HEK293 (cell line): ENCODE data around the gene ATP6V0B.

Experiments
- BCL11A ChIP-seq: fragments of 450-650 bp; formaldehyde crosslinking; IDR thresholded peaks from 2 replicates; pipeline ENCODE4 v1.5.1; 2016; ENCODE audit warnings: low read depth, missing biosample characterization, missing genetic modification characterization
- GFI1B ChIP-seq: fragments of 450-650 bp; formaldehyde crosslinking; IDR thresholded peaks from 2 replicates; pipeline ENCODE4 v1.5.1; 2016; ENCODE audit warnings: missing biosample characterization, missing genetic modification characterization
- MEIS1 ChIP-seq: sonication (generic); formaldehyde crosslinking; IDR thresholded peaks from 2 replicates; pipeline ENCODE4 v1.8.1; 2022; ENCODE audit warnings: missing genetic modification reagents, mild to moderate bottlenecking, borderline replicate concordance
- SETDB1 ChIP-seq: IDR thresholded peaks from one replicate; pipeline ENCODE4 v1.6.1; 2017; ENCODE audit warnings: mild to moderate bottlenecking, low read length, moderate library complexity, mixed read lengths; ENCODE audit not compliant: insufficient read length
- ZBTB17 ChIP-seq: fragments of 450-650 bp; formaldehyde crosslinking; IDR thresholded peaks from 2 replicates; pipeline ENCODE4 v1.5.1; 2016; ENCODE audit warnings: missing biosample characterization, missing genetic modification characterization
- ZFP41 ChIP-seq: fragments of 450-650 bp; formaldehyde crosslinking; IDR thresholded peaks from 2 replicates; pipeline ENCODE4 v1.5.1; 2016; ENCODE audit warnings: missing biosample characterization, missing genetic modification characterization, borderline replicate concordance
- ZFP69B ChIP-seq: fragments of 450-650 bp; formaldehyde crosslinking; IDR thresholded peaks from 2 replicates; pipeline ENCODE4 v1.5.1; 2016; ENCODE audit warnings: missing biosample characterization, missing genetic modification characterization
- ZNF174 ChIP-seq: fragments of 450-650 bp; formaldehyde crosslinking; IDR thresholded peaks from 2 replicates; pipeline ENCODE4 v1.5.0; 2017; ENCODE audit warnings: missing biosample characterization, mild to moderate bottlenecking, missing genetic modification characterization
- ZNF19 ChIP-seq: fragments of 450-650 bp; formaldehyde crosslinking; IDR thresholded peaks from 2 replicates; pipeline ENCODE4; 2016; ENCODE audit warnings: missing biosample characterization, missing genetic modification characterization, low read depth
- ZNF292 ChIP-seq: fragments of 450-650 bp; formaldehyde crosslinking; IDR thresholded peaks from 2 replicates; pipeline ENCODE4 v1.5.1; 2016; ENCODE audit warnings: low read depth, missing biosample characterization, missing genetic modification characterization, borderline replicate concordance
- ZNF335 ChIP-seq: fragments of 450-650 bp; formaldehyde crosslinking; conservative IDR thresholded peaks from 2 replicates; pipeline ENCODE4 v1.5.1; 2016; ENCODE audit warnings: missing biosample characterization, missing genetic modification characterization
- ZNF404 ChIP-seq: fragments of 450-650 bp; formaldehyde crosslinking; IDR thresholded peaks from 2 replicates; pipeline ENCODE4 v1.5.1; 2017; ENCODE audit warnings: missing biosample characterization, missing genetic modification characterization
- ZNF558 ChIP-seq: fragments of 450-650 bp; formaldehyde crosslinking; IDR thresholded peaks from 2 replicates; pipeline ENCODE4 v1.5.1; 2016; ENCODE audit warnings: missing biosample characterization, missing genetic modification characterization
- ZNF660 ChIP-seq: fragments of 450-650 bp; IDR thresholded peaks from 2 replicates; pipeline ENCODE4 v1.5.1; 2018; ENCODE audit warnings: missing biosample characterization, mild to moderate bottlenecking, missing genetic modification characterization
- ZNF677 ChIP-seq: fragments of 450-650 bp; IDR thresholded peaks from 2 replicates; pipeline ENCODE4 v1.5.0; 2018; ENCODE audit warnings: missing biosample characterization, mild to moderate bottlenecking, missing genetic modification characterization, moderate library complexity
- ZNF707 ChIP-seq: fragments of 450-650 bp; formaldehyde crosslinking; IDR thresholded peaks from 2 replicates; pipeline ENCODE4 v1.5.1; 2016; ENCODE audit warnings: missing biosample characterization, missing genetic modification characterization
- ZNF768 ChIP-seq: fragments of 450-650 bp; formaldehyde crosslinking; IDR thresholded peaks from 2 replicates; pipeline ENCODE4 v1.5.1; 2018; ENCODE audit warnings: missing biosample characterization, mild to moderate bottlenecking, missing genetic modification characterization
- ZNF785 ChIP-seq: fragments of 450-650 bp; formaldehyde crosslinking; IDR thresholded peaks from 2 replicates; pipeline ENCODE4 v1.5.1; 2016; ENCODE audit warnings: missing biosample characterization, missing genetic modification characterization
- ZXDB ChIP-seq: fragments of 450-650 bp; formaldehyde crosslinking; IDR thresholded peaks from 2 replicates; pipeline ENCODE4 v1.5.1; 2016; ENCODE audit warnings: missing biosample characterization, missing genetic modification characterization
- TF ChIP-seq, protein P1 (sequence below): sonication (generic); formaldehyde crosslinking; IDR thresholded peaks from 2 replicates; pipeline ENCODE4 v1.8.1; 2022; ENCODE audit warnings: mild to moderate bottlenecking, moderate library complexity, missing genetic modification reagents
- TF ChIP-seq, protein P2 (sequence below): fragments of 450-650 bp; formaldehyde crosslinking; IDR thresholded peaks from 2 replicates; pipeline ENCODE4 v1.5.1; 2016; ENCODE audit warnings: missing biosample characterization, missing genetic modification characterization, borderline replicate concordance
- TF ChIP-seq, protein P3 (sequence below): fragments of 450-650 bp; formaldehyde crosslinking; IDR thresholded peaks from 2 replicates; pipeline ENCODE4 v1.5.1; 2016; ENCODE audit warnings: missing biosample characterization, missing genetic modification characterization
- TF ChIP-seq, protein P4 (sequence below): fragments of 450-650 bp; formaldehyde crosslinking; IDR thresholded peaks from 2 replicates; pipeline ENCODE4 v1.5.1; 2016; ENCODE audit warnings: missing biosample characterization, missing genetic modification characterization
- TF ChIP-seq, protein P5 (sequence below): fragments of 450-650 bp; formaldehyde crosslinking; IDR thresholded peaks from 2 replicates; pipeline ENCODE4 v1.5.1; 2016; ENCODE audit warnings: missing biosample characterization, missing genetic modification characterization
- TF ChIP-seq, protein P6 (sequence below): fragments of 450-650 bp; formaldehyde crosslinking; IDR thresholded peaks from 2 replicates; pipeline ENCODE4 v1.5.1; 2016; ENCODE audit warnings: missing biosample characterization, missing genetic modification characterization

Gene ATP6V0B

DNA sequence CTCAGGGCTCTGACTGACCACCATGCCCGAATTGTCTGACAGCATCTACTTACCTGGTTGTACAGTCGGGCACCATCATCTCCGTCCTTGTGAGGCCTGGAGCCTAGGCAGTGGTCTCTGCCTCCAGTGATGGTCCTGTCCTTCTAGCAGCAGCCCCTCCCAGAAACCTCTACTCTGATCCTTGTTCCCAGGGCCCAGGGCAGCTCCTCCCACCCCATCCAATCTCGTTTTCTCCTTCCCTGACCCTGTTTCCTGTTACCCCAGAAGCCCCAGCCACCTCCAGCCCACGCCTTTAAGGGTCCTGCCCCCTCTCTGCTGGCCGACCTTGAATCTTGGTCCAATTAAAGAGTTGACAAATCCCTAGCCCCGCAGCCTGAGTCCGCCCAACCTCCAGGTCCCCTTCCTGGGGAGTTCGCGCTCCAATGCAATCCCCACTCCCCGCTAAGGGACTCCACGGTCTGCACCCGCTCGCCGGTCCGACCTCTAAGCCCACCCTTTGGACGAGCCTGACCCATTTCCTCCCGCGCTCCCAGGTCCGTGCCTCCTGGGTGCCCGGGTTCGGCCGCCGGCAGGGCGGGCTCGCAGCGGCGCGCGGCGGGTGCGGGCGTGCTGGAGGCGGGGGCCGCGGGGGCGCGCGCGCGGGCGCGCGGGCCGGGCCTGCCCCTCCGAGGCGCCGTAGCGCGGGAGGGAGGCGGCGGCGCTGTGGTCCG lies 3.9 kb downstream of the ATP6V0B start, which contains the start of gene B4GALT2 (continued):
- TF ChIP-seq, protein P1, sequence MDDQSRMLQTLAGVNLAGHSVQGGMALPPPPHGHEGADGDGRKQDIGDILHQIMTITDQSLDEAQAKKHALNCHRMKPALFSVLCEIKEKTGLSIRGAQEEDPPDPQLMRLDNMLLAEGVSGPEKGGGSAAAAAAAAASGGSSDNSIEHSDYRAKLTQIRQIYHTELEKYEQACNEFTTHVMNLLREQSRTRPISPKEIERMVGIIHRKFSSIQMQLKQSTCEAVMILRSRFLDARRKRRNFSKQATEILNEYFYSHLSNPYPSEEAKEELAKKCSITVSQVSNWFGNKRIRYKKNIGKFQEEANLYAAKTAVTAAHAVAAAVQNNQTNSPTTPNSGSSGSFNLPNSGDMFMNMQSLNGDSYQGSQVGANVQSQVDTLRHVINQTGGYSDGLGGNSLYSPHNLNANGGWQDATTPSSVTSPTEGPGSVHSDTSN (CRISPR knock-in tag) = no peak
- TF ChIP-seq ZNF785 = no peak
- TF ChIP-seq ZNF174 (tag by site-specific recombination) = no peak
- no peak for TF ChIP-seq ZNF677
- TF ChIP-seq ZBTB17 (tag by site-specific recombination) = peak; percentile 51; the same call in 1 of the 2 replicates
- no peak for TF ChIP-seq SETDB1
- TF ChIP-seq ZXDB (tag by site-specific recombination) = no peak
- TF ChIP-seq BCL11A (tag by site-specific recombination) = no peak
- no peak for TF ChIP-seq ZNF660 (tag by site-specific recombination)
- TF ChIP-seq, protein P2, sequence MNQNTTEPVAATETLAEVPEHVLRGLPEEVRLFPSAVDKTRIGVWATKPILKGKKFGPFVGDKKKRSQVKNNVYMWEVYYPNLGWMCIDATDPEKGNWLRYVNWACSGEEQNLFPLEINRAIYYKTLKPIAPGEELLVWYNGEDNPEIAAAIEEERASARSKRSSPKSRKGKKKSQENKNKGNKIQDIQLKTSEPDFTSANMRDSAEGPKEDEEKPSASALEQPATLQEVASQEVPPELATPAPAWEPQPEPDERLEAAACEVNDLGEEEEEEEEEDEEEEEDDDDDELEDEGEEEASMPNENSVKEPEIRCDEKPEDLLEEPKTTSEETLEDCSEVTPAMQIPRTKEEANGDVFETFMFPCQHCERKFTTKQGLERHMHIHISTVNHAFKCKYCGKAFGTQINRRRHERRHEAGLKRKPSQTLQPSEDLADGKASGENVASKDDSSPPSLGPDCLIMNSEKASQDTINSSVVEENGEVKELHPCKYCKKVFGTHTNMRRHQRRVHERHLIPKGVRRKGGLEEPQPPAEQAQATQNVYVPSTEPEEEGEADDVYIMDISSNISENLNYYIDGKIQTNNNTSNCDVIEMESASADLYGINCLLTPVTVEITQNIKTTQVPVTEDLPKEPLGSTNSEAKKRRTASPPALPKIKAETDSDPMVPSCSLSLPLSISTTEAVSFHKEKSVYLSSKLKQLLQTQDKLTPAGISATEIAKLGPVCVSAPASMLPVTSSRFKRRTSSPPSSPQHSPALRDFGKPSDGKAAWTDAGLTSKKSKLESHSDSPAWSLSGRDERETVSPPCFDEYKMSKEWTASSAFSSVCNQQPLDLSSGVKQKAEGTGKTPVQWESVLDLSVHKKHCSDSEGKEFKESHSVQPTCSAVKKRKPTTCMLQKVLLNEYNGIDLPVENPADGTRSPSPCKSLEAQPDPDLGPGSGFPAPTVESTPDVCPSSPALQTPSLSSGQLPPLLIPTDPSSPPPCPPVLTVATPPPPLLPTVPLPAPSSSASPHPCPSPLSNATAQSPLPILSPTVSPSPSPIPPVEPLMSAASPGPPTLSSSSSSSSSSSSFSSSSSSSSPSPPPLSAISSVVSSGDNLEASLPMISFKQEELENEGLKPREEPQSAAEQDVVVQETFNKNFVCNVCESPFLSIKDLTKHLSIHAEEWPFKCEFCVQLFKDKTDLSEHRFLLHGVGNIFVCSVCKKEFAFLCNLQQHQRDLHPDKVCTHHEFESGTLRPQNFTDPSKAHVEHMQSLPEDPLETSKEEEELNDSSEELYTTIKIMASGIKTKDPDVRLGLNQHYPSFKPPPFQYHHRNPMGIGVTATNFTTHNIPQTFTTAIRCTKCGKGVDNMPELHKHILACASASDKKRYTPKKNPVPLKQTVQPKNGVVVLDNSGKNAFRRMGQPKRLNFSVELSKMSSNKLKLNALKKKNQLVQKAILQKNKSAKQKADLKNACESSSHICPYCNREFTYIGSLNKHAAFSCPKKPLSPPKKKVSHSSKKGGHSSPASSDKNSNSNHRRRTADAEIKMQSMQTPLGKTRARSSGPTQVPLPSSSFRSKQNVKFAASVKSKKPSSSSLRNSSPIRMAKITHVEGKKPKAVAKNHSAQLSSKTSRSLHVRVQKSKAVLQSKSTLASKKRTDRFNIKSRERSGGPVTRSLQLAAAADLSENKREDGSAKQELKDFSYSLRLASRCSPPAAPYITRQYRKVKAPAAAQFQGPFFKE (tag by site-specific recombination) = no peak
- no peak for TF ChIP-seq ZFP41 (tag by site-specific recombination)
- TF ChIP-seq, protein P3, sequence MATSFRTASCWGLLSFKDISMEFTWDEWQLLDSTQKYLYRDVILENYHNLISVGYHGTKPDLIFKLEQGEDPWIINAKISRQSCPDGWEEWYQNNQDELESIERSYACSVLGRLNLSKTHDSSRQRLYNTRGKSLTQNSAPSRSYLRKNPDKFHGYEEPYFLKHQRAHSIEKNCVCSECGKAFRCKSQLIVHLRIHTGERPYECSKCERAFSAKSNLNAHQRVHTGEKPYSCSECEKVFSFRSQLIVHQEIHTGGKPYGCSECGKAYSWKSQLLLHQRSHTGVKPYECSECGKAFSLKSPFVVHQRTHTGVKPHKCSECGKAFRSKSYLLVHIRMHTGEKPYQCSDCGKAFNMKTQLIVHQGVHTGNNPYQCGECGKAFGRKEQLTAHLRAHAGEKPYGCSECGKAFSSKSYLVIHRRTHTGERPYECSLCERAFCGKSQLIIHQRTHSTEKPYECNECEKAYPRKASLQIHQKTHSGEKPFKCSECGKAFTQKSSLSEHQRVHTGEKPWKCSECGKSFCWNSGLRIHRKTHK = no peak
- TF ChIP-seq ZNF404 (tag by site-specific recombination) = no peak
- TF ChIP-seq, protein P4, sequence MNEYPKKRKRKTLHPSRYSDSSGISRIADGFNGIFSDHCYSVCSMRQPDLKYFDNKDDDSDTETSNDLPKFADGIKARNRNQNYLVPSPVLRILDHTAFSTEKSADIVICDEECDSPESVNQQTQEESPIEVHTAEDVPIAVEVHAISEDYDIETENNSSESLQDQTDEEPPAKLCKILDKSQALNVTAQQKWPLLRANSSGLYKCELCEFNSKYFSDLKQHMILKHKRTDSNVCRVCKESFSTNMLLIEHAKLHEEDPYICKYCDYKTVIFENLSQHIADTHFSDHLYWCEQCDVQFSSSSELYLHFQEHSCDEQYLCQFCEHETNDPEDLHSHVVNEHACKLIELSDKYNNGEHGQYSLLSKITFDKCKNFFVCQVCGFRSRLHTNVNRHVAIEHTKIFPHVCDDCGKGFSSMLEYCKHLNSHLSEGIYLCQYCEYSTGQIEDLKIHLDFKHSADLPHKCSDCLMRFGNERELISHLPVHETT (tag by site-specific recombination) = no peak
- TF ChIP-seq, protein P5, sequence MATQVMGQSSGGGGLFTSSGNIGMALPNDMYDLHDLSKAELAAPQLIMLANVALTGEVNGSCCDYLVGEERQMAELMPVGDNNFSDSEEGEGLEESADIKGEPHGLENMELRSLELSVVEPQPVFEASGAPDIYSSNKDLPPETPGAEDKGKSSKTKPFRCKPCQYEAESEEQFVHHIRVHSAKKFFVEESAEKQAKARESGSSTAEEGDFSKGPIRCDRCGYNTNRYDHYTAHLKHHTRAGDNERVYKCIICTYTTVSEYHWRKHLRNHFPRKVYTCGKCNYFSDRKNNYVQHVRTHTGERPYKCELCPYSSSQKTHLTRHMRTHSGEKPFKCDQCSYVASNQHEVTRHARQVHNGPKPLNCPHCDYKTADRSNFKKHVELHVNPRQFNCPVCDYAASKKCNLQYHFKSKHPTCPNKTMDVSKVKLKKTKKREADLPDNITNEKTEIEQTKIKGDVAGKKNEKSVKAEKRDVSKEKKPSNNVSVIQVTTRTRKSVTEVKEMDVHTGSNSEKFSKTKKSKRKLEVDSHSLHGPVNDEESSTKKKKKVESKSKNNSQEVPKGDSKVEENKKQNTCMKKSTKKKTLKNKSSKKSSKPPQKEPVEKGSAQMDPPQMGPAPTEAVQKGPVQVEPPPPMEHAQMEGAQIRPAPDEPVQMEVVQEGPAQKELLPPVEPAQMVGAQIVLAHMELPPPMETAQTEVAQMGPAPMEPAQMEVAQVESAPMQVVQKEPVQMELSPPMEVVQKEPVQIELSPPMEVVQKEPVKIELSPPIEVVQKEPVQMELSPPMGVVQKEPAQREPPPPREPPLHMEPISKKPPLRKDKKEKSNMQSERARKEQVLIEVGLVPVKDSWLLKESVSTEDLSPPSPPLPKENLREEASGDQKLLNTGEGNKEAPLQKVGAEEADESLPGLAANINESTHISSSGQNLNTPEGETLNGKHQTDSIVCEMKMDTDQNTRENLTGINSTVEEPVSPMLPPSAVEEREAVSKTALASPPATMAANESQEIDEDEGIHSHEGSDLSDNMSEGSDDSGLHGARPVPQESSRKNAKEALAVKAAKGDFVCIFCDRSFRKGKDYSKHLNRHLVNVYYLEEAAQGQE (tag by site-specific recombination) = no peak
- TF ChIP-seq MEIS1 (CRISPR knock-in tag) = no peak
- no peak for TF ChIP-seq ZNF19 (tag by site-specific recombination)
- no peak for TF ChIP-seq ZNF768 (tag by site-specific recombination)
- TF ChIP-seq, protein P6, sequence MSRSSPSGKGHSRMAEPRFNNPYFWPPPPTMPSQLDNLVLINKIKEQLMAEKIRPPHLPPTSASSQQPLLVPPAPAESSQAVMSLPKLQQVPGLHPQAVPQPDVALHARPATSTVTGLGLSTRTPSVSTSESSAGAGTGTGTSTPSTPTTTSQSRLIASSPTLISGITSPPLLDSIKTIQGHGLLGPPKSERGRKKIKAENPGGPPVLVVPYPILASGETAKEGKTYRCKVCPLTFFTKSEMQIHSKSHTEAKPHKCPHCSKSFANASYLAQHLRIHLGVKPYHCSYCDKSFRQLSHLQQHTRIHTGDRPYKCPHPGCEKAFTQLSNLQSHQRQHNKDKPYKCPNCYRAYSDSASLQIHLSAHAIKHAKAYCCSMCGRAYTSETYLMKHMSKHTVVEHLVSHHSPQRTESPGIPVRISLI = no peak
- no peak for TF ChIP-seq ZNF558 (tag by site-specific recombination)
- TF ChIP-seq ZFP69B = no peak
- no peak for TF ChIP-seq ZNF707 (tag by site-specific recombination)
- peak; percentile 59 for TF ChIP-seq ZNF335 (tag by site-specific recombination)
- TF ChIP-seq GFI1B (tag by site-specific recombination) = no peak
- TF ChIP-seq ZNF292 (tag by site-specific recombination) = no peak
